GM23248 (cell line): ENCODE measurements around the gene NPIPB4.
"Not testable (repeated sequence)": the region's sequence is repeated elsewhere in the genome, so short reads cannot be mapped to it uniquely, and the experiment has no call there.

Experiments
- EZH2 ChIP-seq: fragments of 200-600 bp; sonication (generic); IDR thresholded peaks from 2 replicates; pipeline ENCODE4 v1.6.1; 2018; ENCODE audit warnings: antibody characterized with exemption, mild to moderate bottlenecking; ENCODE audit not compliant: insufficient read depth, poor library complexity, severe bottlenecking
- EZH2phosphoT487 ChIP-seq: fragments of 200-600 bp; sonication (generic); IDR thresholded peaks from 2 replicates; pipeline ENCODE4 v1.6.1; 2018; ENCODE audit warnings: antibody characterized with exemption, moderate library complexity, mild to moderate bottlenecking, low read depth; ENCODE audit not compliant: insufficient read depth

DNA sequence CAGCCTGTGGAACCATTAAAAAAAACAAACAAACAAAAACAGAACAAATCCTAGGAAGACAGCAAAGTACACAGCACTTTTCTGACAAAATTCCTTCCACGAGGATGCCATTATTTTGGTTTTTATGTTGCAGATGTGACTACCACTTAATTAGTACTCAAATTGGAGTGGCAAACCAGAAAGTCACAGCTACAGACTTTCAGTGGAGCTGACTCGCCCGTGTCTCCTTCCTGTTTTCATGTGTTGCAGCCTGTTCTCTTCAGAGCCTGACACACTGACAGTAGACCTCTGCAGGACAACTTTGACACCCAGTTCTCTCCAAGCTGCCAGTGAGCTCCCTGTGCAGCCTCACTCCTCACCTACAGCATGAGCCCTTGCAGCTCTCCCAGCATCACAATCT, 24.4 kb upstream of the NPIPB4 start:
- TF ChIP-seq EZH2, EZH2phosphoT487: not testable (repeated sequence)
